Stimulated activated CD4-positive, alpha-beta T cell treated with anti-CD3 and anti-CD28 coated beads, Interleukin-1b, Interleukin-23, amount 100 ng/mL, for 48 hours (primary cell): ENCODE results near the gene RPUSD1.

ENCODE experiments used
- DNase-seq: peaks from one replicate; pipeline ENCODE4 v3.0.0-alpha.2; 2020

The RPUSD1 gene

DNA sequence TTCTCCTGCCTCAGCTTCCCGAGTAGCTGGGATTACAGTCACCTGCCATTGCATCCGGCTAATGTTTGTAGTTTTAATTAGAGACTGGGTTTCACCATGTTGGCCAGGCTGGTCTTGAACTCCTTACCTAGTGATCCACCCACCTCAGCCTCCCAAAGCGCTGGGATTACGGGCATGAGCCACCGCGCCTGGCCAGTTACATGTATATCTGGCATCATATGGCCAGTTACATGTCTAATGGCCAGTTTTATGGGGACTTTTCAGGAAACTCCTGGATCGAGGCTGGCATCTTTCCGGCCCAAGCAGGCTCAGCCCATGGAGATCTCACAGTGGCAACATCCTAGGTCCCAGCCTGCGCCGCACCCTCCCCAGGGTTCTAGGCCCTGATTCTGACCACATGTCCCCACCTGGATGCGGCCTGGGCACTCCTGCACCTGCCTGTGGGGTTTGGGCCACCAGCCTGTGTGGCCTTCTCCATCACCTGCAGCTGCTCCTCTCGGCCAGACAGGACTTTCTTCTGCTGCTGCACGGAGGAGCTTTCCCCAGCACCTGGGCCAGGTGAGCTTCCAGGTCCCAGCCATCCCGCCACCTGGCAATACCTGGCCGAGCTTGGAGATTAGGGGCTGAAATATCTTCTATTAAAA, 46.1 kb downstream of the RPUSD1 start:
- DNase-seq = no peak

DNA sequence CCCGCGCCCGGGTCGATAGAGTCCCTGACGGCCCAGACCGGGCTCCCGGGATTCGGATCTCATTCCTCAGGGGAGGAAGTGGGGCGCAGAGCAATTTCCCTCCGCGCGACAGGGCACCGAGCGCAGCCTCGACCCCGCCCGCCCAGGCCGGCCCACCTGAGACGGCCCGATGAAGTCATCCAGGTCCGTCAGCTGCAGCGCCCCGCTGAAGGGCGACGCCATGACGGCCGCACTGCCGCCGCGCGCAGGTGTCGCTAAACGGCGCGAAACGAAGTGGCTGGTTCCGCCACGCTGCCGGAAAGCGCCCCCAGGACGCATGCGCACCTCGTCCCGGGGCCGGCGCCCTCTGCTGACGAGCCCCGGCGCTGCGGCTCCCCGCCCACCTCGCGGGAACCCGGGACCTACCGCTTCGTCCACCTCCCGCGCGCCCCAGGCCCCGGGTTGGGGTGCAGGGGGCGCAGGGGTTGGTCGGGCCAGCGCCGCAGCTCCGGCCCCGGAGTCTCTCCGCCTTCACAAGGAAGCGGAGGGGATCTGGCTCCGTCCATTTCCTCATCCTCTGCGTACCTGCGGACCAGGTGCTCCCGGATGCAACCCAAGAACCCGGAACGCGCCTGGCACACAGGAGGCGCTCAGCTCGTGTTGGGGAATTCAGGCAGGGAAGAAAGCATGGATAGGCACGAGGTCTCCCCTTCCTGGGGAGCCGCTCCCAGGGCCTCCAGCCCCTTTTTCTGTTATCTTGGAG, 47.2 kb downstream of the RPUSD1 start, which contains the start of gene CIAO3:
Gene CIAO3 (minus strand): TSS at position 234 of the 742 bp plus-strand sequence. CDS start 12 bp downstream, at position 222.
- DNase-seq = peak; percentile 94

DNA sequence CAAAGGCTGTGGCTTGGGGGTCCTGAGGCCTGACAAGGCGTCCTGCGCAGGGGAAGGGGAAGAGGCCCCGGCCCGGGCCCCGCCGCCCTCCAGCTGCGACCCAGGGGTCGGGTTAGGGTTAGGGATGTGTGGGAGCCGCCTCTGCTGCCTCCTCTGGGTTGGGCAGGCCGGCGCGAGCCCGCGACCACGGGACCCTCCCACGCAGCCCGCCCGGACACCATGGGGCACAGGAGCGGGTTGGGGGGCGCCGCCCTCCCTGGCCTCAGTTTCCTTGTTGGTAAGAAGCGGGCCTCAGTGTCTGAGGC, 47.8 kb downstream of the RPUSD1 start:
- no peak for DNase-seq

DNA sequence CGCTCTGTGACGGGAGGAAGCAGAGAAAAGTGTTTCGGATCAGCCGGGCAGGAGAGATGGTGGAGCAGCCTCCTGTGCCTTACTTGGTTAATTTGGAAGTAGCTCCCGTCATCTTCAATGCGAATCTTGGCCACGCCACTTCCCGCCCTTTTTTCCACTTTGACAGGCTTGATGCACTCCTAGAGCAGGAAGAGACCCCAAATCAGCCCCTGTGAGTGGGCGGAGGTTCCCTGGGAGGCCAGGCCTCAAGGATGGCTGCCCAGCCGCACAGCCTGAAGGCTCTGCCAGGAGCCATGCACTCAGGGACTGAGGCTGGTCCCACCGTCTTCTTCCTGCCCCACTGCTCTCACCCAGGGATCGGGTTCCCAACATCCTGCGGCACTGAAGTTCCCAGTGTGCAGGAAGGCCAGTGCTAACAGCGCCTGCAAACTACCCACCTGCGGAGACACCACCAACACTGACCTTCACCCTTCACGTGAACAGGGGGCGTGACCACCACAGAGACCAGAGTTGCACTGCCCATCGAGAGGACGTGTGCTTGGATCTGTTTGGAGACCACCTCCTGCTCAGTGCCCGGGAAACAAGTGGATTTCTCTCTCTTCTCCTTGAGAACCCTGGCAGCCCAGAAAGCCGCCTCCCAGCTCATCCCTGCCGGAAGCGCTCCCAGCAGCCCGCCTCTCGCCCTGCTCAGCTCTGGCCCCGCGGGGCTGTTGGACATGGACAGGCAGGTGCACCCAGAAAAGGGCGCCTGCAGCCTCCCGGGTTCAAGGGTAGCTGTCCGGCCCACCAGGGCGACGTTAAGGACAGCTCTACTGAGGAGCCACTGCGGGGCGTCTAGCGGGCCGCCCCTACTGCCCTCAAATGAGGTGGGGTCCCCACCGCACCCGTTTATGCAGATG, 48.4 kb downstream of the RPUSD1 start:
- no peak for DNase-seq

DNA sequence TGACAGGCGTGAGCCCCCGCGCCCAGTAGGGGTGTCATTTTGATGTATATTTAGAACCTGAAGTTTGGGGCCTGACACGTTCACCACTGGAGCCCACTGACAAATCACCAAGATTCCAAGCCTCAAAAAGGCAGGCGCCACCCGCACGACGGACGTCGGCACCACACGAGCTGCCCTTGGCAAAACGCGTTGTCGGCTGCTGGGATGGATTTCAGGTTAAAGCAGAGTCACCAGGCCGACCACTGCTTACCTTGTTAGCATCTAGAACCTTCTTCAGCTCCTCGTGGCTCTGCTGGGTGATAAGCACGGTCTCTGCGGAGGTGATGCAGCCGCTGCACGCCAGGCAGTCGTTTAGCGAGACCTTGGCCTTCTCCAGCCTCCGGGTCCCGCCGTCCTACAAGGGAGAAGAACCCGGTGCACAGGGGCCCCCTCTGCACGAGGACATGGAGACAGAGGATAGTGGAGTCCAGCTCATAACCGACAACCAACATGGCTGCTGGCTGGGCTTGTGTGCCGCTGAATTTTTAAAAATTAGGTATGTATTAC, 51.2 kb downstream of the RPUSD1 start:
- DNase-seq = no peak

DNA sequence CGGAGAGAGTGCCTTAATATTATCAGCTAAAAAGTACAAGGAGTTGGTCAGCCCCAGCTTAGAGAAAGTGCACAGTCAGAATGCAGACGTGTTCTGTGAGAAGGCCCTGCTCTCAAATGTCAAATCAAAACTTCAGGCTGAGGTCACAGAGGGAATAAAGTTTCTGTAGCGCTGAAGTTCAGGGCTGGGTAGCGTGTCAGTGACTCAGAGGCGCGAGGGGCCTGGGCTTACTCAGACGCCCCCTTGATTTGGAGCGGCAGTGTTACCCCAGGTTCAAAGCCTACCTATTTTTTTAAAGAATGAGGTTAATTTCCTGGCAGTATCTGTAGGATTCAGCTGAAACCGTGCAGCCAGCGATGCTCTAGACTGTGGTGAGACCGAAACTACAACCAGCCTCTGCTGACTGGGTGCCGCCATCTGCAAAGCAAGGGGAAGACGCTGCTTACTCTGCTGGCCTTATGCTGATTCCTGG, 52.2 kb downstream of the RPUSD1 start:
- peak; percentile 88 for DNase-seq

DNA sequence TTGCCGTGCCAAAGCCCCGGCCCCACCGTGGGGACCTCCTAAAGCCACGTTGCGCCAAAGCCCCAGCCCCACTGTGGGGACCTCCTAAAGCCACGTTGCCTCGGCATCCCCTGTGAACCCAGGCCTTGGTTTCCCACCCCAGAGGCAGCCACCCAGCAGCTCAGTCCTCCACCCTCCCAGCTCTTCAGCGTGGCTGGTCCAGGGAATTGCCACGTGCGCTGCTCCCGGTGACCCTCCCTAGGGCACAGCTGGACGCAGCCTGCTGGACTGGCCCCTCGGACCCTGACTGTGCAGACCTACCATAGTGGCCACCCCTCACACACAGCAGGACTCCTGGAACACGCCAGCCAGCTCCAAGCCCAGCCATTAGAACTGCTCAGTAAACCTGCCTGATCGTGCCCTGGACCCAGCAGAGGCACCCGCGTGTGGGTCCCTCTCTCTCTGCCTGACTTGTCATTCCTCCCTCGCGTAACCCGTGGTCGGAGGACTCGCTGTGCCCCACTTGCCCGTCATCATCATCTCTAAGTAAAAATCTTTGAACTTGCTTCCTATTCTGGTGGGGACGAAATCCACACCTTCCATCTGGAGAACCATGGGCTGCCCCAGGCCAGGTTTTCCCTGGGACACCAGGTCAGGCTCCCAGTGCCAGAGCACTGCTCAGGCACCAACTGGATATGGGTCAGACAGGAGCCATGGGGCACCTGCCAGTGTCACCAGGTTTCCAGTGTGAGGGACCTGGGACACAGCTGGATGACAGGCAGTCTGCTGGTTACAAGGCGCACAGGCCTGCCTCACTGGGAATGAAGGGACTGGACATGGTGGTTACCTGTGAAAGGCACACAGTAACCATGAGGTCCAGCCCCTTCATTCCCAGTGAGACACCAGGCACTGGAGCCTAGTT, 53.0 kb downstream of the RPUSD1 start:
- no peak for DNase-seq
